ENCODE results near the gene EPS15. TPM values are rescaled to one million over a fixed set of nuclear protein-coding genes. Genes with fewer than 3 reads are reported as not detected.

EPS15 gene
- total RNA-seq, 1 donor = 58.7 TPM

GRCh38 chr1:51555866-51556619 lies 37.0 kb upstream of the EPS15 start:
- TF ChIP-seq CTCF (IDR thresholded peaks at IDR 0.05; ENCODE audit: insufficient read depth, low read depth, low read length) = no peak
- no peak for DNase-seq (ENCODE audit: low read depth)
- H3K4me3 ChIP-seq (ENCODE audit: low read depth, low read length) = no peak overlapping the region

GRCh38 chr1:51553911-51554310 lies 34.8 kb upstream of the EPS15 start:
- no peak for TF ChIP-seq CTCF (IDR thresholded peaks at IDR 0.05; ENCODE audit: insufficient read depth, low read depth, low read length)
- no peak overlapping the region for H3K4me3 ChIP-seq (ENCODE audit: low read depth, low read length)
- DNase-seq (ENCODE audit: low read depth) = no peak

GRCh38 chr1:51552929-51553807 lies 34.1 kb upstream of the EPS15 start:
- H3K4me3 ChIP-seq (ENCODE audit: low read depth, low read length) = no peak overlapping the region
- TF ChIP-seq CTCF (IDR thresholded peaks at IDR 0.05; ENCODE audit: insufficient read depth, low read depth, low read length) = no peak
- no peak for DNase-seq (ENCODE audit: low read depth)

GRCh38 chr1:51551848-51552296 lies 32.8 kb upstream of the EPS15 start:
- no peak for DNase-seq (ENCODE audit: low read depth)

GRCh38 chr1:51551081-51551480 lies 32.0 kb upstream of the EPS15 start:
- H3K4me3 ChIP-seq (ENCODE audit: low read depth, low read length) = no peak overlapping the region
- DNase-seq (ENCODE audit: low read depth) = no peak
- TF ChIP-seq CTCF (IDR thresholded peaks at IDR 0.05; ENCODE audit: insufficient read depth, low read depth, low read length) = no peak

More at GRCh38 chr1:51551848-51552296, 32.8 kb upstream of the EPS15 start:
- H3K4me3 ChIP-seq (ENCODE audit: low read depth, low read length) = no peak overlapping the region
- no peak for TF ChIP-seq CTCF (IDR thresholded peaks at IDR 0.05; ENCODE audit: insufficient read depth, low read depth, low read length)

- TF ChIP-seq CTCF (IDR thresholded peaks at IDR 0.05; ENCODE audit: insufficient read depth, low read depth, low read length) = no peak
- no peak overlapping the region for H3K4me3 ChIP-seq (ENCODE audit: low read depth, low read length)
- DNase-seq (ENCODE audit: low read depth) = no peak
Measured at GRCh38 chr1:51549901-51550300, 30.8 kb upstream of the EPS15 start.
